HG02588 (cell line): ENCODE results near the gene RBM26.

Source experiments
- ATAC-seq: cut with Tn5 transposase; IDR thresholded peaks from one replicate; pipeline ENCODE4 v1.9.1; 2021; ENCODE audit warnings: mild to moderate bottlenecking, moderate library complexity; ENCODE audit not compliant: unreplicated experiment

The RBM26 gene

DNA sequence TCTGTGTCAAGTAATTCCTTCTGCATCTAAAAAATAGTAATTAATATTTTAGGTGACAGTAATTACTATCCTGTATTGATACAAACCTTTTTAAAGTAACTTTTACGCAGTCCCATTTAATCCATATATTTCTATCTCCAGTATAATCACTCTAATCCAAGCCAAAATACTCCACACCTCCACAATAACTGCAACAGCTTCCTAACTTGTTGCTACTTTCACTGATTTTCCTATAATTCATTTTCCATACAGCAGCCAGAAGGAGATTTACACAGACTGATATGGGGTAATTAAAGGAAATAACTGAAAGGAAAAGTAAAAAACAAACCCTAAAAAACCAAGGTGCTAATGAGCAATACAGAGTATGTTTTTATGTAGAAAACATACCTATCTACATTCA is 64.9 kb downstream of the RBM26 start:
- ATAC-seq: no peak

GRCh38 chr13:79340490-79340889 is 65.6 kb downstream of the RBM26 start:
- ATAC-seq: no peak

DNA sequence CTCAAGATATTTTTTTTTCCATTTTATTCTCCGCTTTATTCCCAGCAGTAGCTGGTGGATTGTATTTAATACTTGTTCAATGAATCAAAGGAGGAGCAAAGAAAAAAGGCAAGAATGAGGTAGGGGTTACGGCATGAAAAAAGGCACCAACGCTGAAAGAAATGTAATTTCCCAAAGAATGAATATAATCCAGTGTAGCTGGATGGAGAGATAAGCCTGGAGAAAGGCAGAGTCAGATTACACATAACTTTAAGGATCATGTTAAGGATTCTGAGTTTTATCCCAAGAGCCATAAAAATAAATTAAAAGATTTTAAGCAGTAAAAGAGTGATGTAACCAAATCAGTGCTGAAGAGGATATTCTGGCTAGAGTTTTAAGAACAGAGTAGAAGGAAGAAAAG is 67.7 kb downstream of the RBM26 start:
- no peak for ATAC-seq

GRCh38 chr13:79336966-79337365 is 69.1 kb downstream of the RBM26 start:
- no peak for ATAC-seq

GRCh38 chr13:79328510-79328909 is 77.5 kb downstream of the RBM26 start:
- no peak for ATAC-seq

DNA sequence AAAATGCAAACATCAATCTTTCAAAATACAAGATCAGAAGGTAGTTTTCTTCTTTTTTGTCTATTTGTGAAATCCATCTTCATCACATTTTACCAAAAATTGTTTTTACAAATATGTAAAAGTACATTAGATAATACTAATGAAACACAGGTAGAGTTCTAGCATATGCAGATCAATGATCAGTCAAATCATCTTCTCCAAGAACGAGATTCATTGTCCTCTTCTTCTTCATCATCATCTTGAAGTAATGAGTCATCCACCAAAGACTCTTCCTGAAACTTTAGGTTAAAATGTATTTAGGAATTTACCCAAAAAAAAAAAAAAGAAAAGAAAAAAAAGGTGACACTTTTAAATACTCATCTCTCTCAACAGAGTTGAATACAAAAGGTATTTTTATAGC is 85.6 kb downstream of the RBM26 start:
- ATAC-seq: no peak

DNA sequence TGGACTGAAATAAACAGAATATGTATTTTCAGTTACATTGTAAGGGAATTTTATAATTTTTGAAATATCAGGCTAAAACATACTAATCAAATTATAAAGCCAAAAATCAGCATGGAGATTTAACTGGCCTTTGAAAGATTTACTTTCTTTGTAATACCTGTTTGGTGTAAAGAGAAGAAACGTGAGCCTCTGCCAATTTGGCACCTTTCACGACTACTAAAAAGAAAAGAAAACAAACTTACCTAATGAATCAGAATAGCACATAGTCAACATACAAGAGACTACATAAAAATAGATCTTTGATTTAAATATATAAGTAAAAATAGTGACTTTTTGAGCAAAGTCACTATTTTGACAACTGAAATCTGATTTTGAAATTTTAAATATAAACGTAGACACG is 87.4 kb downstream of the RBM26 start:
- no peak for ATAC-seq

GRCh38 chr13:79317856-79318255 is 88.2 kb downstream of the RBM26 start:
- ATAC-seq: no peak

DNA sequence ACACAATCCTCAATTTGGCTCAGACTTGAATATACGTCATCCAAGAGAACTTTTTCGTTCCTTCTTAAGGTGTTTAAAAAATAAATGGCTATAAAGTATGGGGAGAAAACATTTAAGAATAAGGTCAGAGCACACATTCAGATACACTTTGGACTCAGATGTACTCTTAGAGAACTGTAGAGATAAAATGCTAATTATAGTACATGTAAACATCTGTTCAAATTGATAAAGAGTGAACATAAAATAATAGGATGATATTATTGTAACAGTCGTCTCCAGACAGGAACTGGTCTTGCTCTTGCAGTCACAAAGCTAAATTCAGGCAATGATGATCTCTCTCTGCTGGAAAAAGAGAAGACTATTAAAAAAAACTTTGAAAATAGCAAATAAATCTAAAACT is 91.4 kb downstream of the RBM26 start:
- no peak for ATAC-seq

DNA sequence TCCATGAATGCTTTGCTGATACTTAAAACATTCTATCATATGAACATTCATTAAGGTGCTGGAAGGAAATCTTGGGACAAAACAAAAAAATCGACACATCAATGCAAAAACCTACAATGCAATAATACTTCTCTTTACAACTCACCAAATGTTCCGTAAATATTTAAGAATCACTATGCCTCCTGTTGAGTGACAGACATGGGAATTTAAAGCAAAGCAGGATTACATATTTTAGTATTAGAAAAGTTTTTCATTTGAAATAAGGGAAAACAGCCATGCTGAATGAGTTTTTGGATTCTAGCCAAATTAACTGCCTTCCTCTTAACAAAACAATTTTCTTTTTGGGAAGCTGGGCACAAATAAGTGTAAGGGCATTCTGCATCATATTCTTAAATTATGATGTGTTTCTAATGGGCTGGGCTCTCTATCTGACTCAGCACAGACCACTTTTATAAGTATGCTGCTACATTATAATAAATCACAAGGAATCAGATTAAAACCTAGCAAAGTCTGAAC is 93.7 kb downstream of the RBM26 start:
- ATAC-seq: no peak

- ATAC-seq: no peak
Measured at GRCh38 chr13:79311386-79311785, 94.7 kb downstream of the RBM26 start.

DNA sequence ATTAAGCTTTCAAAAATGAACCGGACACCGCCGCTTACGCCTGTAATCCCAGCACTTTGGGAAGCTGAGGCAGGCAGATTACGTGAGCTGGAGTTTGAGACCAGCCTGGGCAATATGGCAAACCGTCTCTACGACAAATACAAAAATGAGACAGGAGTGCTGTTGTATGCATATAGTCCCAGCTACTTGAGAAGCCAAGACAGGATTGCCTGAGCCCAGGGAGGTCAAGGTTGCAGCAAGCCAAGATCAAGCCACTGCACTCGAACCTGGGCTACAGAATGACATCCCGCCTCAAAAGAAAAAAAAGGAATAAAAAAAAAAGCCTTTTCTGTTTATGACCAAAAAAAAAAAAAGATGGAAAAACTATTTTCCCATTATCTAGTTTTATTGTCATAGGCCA is 96.4 kb downstream of the RBM26 start:
- ATAC-seq: no peak

GRCh38 chr13:79307866-79308298 is 98.2 kb downstream of the RBM26 start:
- ATAC-seq: no peak

DNA sequence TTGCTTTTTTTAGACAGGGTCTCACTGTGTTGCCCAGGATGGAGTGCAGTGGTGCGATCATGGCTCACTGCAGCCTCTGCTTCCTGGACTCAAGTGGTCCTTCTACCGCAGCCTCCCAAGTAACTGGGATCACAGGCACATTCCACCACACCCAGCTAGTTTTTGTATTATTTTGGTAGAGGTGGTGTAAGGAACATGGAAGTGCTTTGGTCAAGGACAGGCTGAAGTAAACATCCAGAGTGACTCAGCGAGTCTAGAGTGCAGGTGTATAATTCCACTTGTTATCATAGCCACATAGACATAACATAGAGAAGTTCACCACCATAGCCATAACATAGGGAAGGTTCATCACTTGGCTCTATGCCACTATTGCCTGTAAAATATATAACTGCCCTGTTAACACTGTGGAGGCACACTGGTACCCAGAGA is 98.6 kb downstream of the RBM26 start:
- no peak for ATAC-seq

DNA sequence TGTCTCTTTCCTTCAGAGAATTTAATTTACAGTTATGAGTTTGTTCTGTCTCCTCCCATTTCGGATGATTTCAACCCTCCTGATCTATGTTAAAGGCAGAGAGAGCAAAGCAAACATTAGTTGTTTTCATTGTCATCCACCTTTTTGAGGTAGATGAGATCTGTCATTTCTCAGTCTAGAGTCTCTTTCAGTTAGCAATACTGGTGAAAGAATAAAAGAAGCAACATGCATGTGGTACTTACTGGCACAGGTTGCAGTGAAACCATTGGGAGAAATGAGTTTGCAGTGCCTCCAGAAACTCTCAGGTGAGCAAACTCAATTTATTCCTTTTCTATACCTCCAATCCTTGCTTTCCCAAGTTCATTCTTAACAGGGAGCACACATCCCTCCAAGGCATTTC is 99.4 kb downstream of the RBM26 start:
- no peak for ATAC-seq

DNA sequence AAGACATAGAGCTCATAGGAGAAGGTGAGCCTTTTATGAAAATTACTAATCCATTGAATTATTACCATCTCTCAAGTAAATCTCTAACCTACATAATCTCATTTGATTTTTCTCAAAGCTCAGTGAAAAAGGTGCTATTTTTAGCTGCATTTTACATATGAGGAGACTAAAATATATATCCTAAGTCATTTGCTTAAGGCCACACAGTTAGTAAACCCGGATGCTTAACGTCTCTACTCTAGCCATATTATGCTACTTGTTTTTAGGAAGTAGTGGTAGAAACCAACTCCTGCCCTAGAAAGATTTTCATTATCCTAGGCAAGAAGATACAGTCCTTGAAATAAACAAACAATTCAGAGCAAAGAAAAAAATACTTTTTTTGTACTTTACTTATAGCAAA is 108.9 kb downstream of the RBM26 start:
- ATAC-seq: no peak

- no peak for ATAC-seq
Measured at GRCh38 chr13:79295906-79296706, 109.9 kb downstream of the RBM26 start.

GRCh38 chr13:79290595-79291244 is 115.3 kb downstream of the RBM26 start:
- ATAC-seq: no peak

- ATAC-seq: no peak
Measured at GRCh38 chr13:79289571-79289970, 116.5 kb downstream of the RBM26 start.

DNA sequence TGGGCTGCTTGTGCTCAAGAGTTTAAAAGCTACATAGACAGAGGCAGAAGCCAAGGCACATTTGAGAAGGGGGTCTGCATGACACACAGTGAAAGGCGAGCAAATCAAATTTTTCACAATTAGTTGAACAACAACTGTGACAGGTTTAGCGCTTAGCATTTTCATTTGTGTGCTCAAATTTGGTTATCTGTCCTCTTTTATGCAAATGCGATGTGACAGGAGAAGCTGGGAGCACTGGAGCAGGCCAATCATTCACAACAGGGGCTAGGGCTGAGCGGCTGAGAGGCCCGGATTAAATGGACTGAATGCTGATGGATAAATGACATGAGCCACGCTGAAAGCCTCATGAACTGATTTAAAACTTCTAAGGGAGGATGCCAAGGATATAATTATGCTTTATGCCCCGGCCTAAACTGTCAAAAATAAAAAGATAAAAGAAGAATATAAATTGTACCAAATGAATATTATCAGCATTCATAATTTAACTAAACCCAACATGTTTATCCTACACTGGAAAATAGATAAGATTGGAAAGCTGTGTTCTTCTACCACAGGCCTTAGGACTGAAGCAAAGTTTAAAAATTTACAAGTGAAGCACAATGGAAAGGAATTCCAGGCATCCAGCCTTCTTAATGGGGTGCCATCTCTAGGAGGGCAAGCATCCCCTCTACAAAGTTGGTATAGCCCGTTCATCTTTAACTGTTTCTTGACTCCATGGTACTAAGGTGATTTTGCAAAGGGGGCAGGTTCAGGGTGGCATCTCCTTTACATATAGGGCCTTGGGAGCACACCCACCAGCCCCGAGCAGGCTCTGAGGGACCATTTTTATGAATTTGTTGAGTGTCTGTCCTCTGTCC is 117.9 kb downstream of the RBM26 start:
- ATAC-seq: no peak

GRCh38 chr13:79285159-79285558 is 120.9 kb downstream of the RBM26 start:
- no peak for ATAC-seq
